HCT116 (cell line): Measurements from ENCODE around the gene SLC10A7. TPM values are rescaled to one million over a fixed set of nuclear protein-coding genes. Genes with fewer than 3 reads are reported as not detected.

ENCODE experiments used
- ATAC-seq: fragments of 200-7000 bp; cut with Tn5 transposase; 2 replicates; pipeline ENCODE4 v1.9.1; 2020; ENCODE audit warnings: mild to moderate bottlenecking, moderate library complexity
- BruUV-seq: library from RNA; stranded (reverse); fragments of 400-500 nt; replicated peaks from 2 replicates; lab custom pipeline; 2021; lab: Mats Ljungman, UMichigan
- CTCF ChIA-PET: fragments of 300-600 bp; sonication (Branson Sonifier 250); formaldehyde crosslinking; loops from one replicate; lab custom pipeline; 2021; ENCODE audit warnings: antibody characterized with exemption; lab: Charles Lee
- POLR2A ChIA-PET: fragments of 300-600, 350-600 bp; sonication (Branson Sonifier 250); formaldehyde crosslinking; loops from one replicate; lab custom pipeline; 2021; ENCODE audit warnings: antibody characterized with exemption; lab: Charles Lee
- RAD21 ChIA-PET, 2 experiments: fragments of 300-600 bp; sonication (Branson Sonifier 250); formaldehyde crosslinking; loops; one replicate each; lab custom pipeline; 2023; ENCODE audit warnings: low total read pairs in 2 of 2; ENCODE audit not compliant: uncharacterized antibody in 2 of 2, unreplicated experiment in 2 of 2, low non-redundant PET in 1 of 2; lab: Charles Lee
- DNase-seq: peaks from one replicate; pipeline ENCODE4 v3.0.0-alpha.2; 2010; ENCODE audit warnings: low read depth, low spot score
- H2AFZ ChIP-seq: fragments of 200-600 bp; shearing (Covaris generic), sonication (generic); 2 replicates; pipeline ENCODE4 v1.6.1; 2017; ENCODE audit warnings: low read depth, mixed run types, mixed read lengths, antibody characterized with exemption, low read length; ENCODE audit not compliant: poor library complexity, severe bottlenecking
- H3K27ac ChIP-seq: 2 replicates; pipeline ENCODE4 v1.5.1; 2012; ENCODE audit warnings: low read depth, low read length
- H3K27me3 ChIP-seq: fragments of 200-600 bp; sonication (generic); 2 replicates; pipeline ENCODE4 v1.6.1; 2016; ENCODE audit warnings: mixed run types, low read length, mixed read lengths; ENCODE audit not compliant: insufficient read depth
- H3K36me3 ChIP-seq, 2 experiments: fragments of 200-500 bp in 1 of 2; fragments of 200-600 bp in 1 of 2; sonication (Bioruptor generic) in 1 of 2; sonication (generic) in 1 of 2; 2 replicates each; pipeline versions ENCODE4 v1.5.1 to v1.6.1; 2014 to 2016; ENCODE audit warnings: low read length in 2 of 2, inconsistent platforms in 1 of 2, mixed read lengths in 1 of 2, mixed run types in 1 of 2; ENCODE audit not compliant: insufficient read depth in 2 of 2, control insufficient read depth in 1 of 2
- H3K4me1 ChIP-seq, 2 experiments: fragments of 200-600 bp in 1 of 2; sonication (generic) in 1 of 2; 2 replicates each; pipeline versions ENCODE4 v1.5.1 to v1.6.1; 2012 to 2017; ENCODE audit warnings: low read length in 2 of 2, inconsistent platforms in 1 of 2, mild to moderate bottlenecking in 1 of 2, mixed read lengths in 1 of 2, mixed run types in 1 of 2, moderate library complexity in 1 of 2; ENCODE audit not compliant: insufficient read depth in 2 of 2, control insufficient read depth in 1 of 2
- H3K4me2 ChIP-seq: fragments of 200-600 bp; sonication (generic); 2 replicates; pipeline ENCODE4 v1.6.1; 2017; ENCODE audit warnings: mixed run types, low read length, mixed read lengths
- H3K4me3 ChIP-seq, 2 experiments: fragments of 200-600 bp in 1 of 2; sonication (generic) in 1 of 2; replicated peaks in 1 of 2; 2 replicates each; pipeline ENCODE4 v1.5.1; 2011 to 2016; ENCODE audit warnings: low read length in 2 of 2, control low read depth in 1 of 2, low read depth in 1 of 2, mild to moderate bottlenecking in 1 of 2, mixed read lengths in 1 of 2, mixed run types in 1 of 2
- H3K79me2 ChIP-seq: fragments of 200-600 bp; sonication (generic); 2 replicates; pipeline ENCODE4 v1.6.1; 2017; ENCODE audit warnings: mild to moderate bottlenecking, mixed run types, low read length, moderate library complexity, mixed read lengths; ENCODE audit not compliant: insufficient read depth
- H3K9ac ChIP-seq: fragments of 200-600 bp; sonication (generic); 2 replicates; pipeline ENCODE4 v1.6.1; 2016; ENCODE audit warnings: low read length, mixed read lengths
- H3K9me2 ChIP-seq: fragments of 200-600 bp; sonication (generic), shearing (Covaris generic); 2 replicates; pipeline ENCODE4 v1.6.1; 2017; ENCODE audit warnings: mixed run types, mild to moderate bottlenecking, moderate library complexity; ENCODE audit not compliant: insufficient read depth
- H3K9me3 ChIP-seq, 2 experiments: fragments of 200-500 bp in 1 of 2; fragments of 200-600 bp in 1 of 2; sonication (Bioruptor generic) in 1 of 2; sonication (generic) in 1 of 2; 2 replicates each; pipeline ENCODE4 v1.6.1; 2014 to 2017; ENCODE audit warnings: low read length in 2 of 2, mixed read lengths in 2 of 2, inconsistent platforms in 1 of 2, low read depth in 1 of 2, mild to moderate bottlenecking in 1 of 2, mixed run types in 1 of 2, moderate library complexity in 1 of 2; ENCODE audit not compliant: control insufficient read depth in 1 of 2, insufficient read depth in 1 of 2
- H4K20me1 ChIP-seq: fragments of 200-600 bp; sonication (generic), shearing (Covaris generic); 2 replicates; pipeline ENCODE4 v1.6.1; 2017; ENCODE audit warnings: mixed run types, mild to moderate bottlenecking, moderate library complexity; ENCODE audit not compliant: insufficient read depth
- CBX3 ChIP-seq: IDR thresholded peaks from 2 replicates; pipeline ENCODE4 v1.6.1; 2012; ENCODE audit warnings: low read depth
- ELF1 ChIP-seq: IDR thresholded peaks from 2 replicates; pipeline ENCODE4 v1.6.1; 2012; ENCODE audit warnings: low read depth, borderline replicate concordance
- FOSL1 ChIP-seq: IDR thresholded peaks from 2 replicates; pipeline ENCODE4 v1.6.1; 2012; ENCODE audit warnings: low read depth
- JUND ChIP-seq: IDR thresholded peaks from 2 replicates; pipeline ENCODE4 v1.6.1; 2012
- POLR2A ChIP-seq: IDR thresholded peaks from 2 replicates; pipeline ENCODE4 v1.7.0; 2011; ENCODE audit warnings: borderline replicate concordance; ENCODE audit not compliant: insufficient read depth, insufficient read length; ENCODE audit errors: extremely low read depth
- RAD21 ChIP-seq: IDR thresholded peaks from 2 replicates; pipeline ENCODE4 v1.6.1; 2012; ENCODE audit warnings: low read depth, mild to moderate bottlenecking
- SIN3A ChIP-seq: IDR thresholded peaks from 2 replicates; pipeline ENCODE4 v1.6.1; 2012; ENCODE audit warnings: low read depth
- YY1 ChIP-seq: IDR thresholded peaks from 2 replicates; pipeline ENCODE4 v1.6.1; 2011; ENCODE audit warnings: low read length, low read depth, moderate library complexity, mild to moderate bottlenecking; ENCODE audit not compliant: insufficient replicate concordance; ENCODE audit errors: extremely low read depth
- ZNF274 ChIP-seq: fragments of 200-500 bp; sonication (Bioruptor generic); IDR thresholded peaks from 2 replicates; pipeline ENCODE4 v1.6.1; 2014; ENCODE audit warnings: mild to moderate bottlenecking, low read depth, low read length, inconsistent platforms
- intact Hi-C: fragments of 100-400 bp; cut with micrococcal nuclease; formaldehyde crosslinking; loops from 2 replicates; pipeline ENCODE4 v1.10.0; 2022
- total RNA-seq: library from RNA; stranded (reverse); gene quantifications from one replicate; pipeline ENCODE4 v1.2.1, GENCODE V29; 2021; ENCODE audit not compliant: unreplicated experiment
- TF ChIP-seq, protein P1 (sequence below): IDR thresholded peaks from 2 replicates; pipeline ENCODE4 v1.6.1; 2012
- TF ChIP-seq, protein P2 (sequence below): IDR thresholded peaks from 2 replicates; pipeline ENCODE4 v1.6.1; 2012; ENCODE audit warnings: low read depth
- TF ChIP-seq, protein P3 (sequence below), 3 experiments: fragments of 200-600 bp in 1 of 3; sonication (generic) in 1 of 3; IDR thresholded peaks in 2 of 3; conservative IDR thresholded peaks in 1 of 3; 2 replicates each; pipeline ENCODE4 v1.5.1; 2012 to 2017; ENCODE audit warnings: low read depth in 2 of 3, low read length in 2 of 3, antibody characterized with exemption in 1 of 3, borderline replicate concordance in 1 of 3, control low read depth in 1 of 3, mild to moderate bottlenecking in 1 of 3, mixed read lengths in 1 of 3, mixed run types in 1 of 3, moderate library complexity in 1 of 3; ENCODE audit not compliant: insufficient read depth in 1 of 3

The SLC10A7 gene
- total RNA-seq, 1 experiment from 2014 or later, result 5.5 TPM

DNA sequence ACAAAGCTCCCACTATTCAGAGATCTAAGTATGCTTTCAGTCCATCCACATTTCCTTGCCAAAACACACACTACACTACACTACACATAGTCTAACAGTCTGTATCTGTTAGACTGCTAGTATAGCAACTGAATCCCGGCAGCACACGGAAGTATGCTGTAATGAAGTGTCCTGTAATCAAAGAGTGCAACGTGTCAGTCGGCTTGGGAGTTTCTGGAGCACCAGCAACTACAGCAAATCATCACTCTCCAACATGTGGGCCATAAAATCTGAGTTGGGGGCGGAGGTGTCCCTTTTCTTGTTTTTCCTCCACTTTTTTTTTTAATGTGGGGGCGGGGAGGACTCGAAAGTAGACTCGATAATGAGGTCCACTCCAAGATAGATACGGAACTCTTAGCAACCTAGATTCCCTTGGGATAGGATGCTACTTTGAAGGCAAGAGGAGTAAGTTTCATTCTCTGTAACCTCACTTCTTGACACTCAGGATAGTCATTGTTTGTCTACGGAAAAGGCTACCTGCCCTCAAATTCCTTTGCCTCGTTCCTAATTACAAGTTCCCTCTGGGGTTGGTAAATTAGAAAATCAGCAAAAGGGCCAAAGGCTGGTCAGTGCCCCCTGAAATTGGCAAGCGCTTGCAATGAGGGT, 722 bp downstream of the SLC10A7 start:
- BruUV-seq, result TSS peak; percentile 77
- ATAC-seq (peak; percentile 13; the same call in 1 of the 2 replicates), DNase-seq (no peak)
- CTCF ChIA-PET, result no interaction called here
- H3K4me1 ChIP-seq, result peaks cover 0 to 7% of the 10 kb centered on the region in 2 experiments; a peak in 2 of 4 replicates
- no peaks in the 10 kb centered on the region for H3K79me2 ChIP-seq
- H3K27me3 ChIP-seq, result no peaks in the 10 kb centered on the region
- H3K4me2 ChIP-seq, result peak overlapping the region; percentile 99
- intact Hi-C loops, result loop anchor here (5.0 kb wide), 1 partner anchor 179 kb away; no protein-coding TSS in a partner anchor
- H3K9ac ChIP-seq, result peak overlapping the region; percentile 75
- H2AFZ ChIP-seq, result peak overlapping the region; percentile 99
- POLR2A ChIA-PET, result no interaction called here
- H3K4me3 ChIP-seq, result peak overlapping the region; percentile 83 to 85
- no peaks in the 10 kb centered on the region for H3K36me3 ChIP-seq
- no peak for TF ChIP-seq YY1
- TF ChIP-seq SIN3A, result peak; percentile 34; the same call in 1 of the 2 replicates
- TF ChIP-seq RAD21, result no peak
- TF ChIP-seq, protein P1, sequence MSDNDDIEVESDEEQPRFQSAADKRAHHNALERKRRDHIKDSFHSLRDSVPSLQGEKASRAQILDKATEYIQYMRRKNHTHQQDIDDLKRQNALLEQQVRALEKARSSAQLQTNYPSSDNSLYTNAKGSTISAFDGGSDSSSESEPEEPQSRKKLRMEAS, result 0 out of 2 replicates have a peak, but pooled peaks have one; percentile 17
- TF ChIP-seq ZNF274, result no peak
- peak; percentile 24 for TF ChIP-seq POLR2A
- peak; percentile 31 for TF ChIP-seq ELF1
- no peak for TF ChIP-seq CBX3
- no peaks in the 10 kb centered on the region for H3K9me2 ChIP-seq
- no peaks in the 10 kb centered on the region for H3K9me3 ChIP-seq
- no peaks in the 10 kb centered on the region for H4K20me1 ChIP-seq
- H3K27ac ChIP-seq, result peak overlapping the region; percentile 71
- RAD21 ChIA-PET, result no interaction called here

GRCh38 chr4:146514651-146515357, 6.9 kb downstream of the SLC10A7 start:
- TF ChIP-seq JUND, result no peak
- TF ChIP-seq, protein P2, sequence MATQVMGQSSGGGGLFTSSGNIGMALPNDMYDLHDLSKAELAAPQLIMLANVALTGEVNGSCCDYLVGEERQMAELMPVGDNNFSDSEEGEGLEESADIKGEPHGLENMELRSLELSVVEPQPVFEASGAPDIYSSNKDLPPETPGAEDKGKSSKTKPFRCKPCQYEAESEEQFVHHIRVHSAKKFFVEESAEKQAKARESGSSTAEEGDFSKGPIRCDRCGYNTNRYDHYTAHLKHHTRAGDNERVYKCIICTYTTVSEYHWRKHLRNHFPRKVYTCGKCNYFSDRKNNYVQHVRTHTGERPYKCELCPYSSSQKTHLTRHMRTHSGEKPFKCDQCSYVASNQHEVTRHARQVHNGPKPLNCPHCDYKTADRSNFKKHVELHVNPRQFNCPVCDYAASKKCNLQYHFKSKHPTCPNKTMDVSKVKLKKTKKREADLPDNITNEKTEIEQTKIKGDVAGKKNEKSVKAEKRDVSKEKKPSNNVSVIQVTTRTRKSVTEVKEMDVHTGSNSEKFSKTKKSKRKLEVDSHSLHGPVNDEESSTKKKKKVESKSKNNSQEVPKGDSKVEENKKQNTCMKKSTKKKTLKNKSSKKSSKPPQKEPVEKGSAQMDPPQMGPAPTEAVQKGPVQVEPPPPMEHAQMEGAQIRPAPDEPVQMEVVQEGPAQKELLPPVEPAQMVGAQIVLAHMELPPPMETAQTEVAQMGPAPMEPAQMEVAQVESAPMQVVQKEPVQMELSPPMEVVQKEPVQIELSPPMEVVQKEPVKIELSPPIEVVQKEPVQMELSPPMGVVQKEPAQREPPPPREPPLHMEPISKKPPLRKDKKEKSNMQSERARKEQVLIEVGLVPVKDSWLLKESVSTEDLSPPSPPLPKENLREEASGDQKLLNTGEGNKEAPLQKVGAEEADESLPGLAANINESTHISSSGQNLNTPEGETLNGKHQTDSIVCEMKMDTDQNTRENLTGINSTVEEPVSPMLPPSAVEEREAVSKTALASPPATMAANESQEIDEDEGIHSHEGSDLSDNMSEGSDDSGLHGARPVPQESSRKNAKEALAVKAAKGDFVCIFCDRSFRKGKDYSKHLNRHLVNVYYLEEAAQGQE, result no peak
- TF ChIP-seq, protein P3, sequence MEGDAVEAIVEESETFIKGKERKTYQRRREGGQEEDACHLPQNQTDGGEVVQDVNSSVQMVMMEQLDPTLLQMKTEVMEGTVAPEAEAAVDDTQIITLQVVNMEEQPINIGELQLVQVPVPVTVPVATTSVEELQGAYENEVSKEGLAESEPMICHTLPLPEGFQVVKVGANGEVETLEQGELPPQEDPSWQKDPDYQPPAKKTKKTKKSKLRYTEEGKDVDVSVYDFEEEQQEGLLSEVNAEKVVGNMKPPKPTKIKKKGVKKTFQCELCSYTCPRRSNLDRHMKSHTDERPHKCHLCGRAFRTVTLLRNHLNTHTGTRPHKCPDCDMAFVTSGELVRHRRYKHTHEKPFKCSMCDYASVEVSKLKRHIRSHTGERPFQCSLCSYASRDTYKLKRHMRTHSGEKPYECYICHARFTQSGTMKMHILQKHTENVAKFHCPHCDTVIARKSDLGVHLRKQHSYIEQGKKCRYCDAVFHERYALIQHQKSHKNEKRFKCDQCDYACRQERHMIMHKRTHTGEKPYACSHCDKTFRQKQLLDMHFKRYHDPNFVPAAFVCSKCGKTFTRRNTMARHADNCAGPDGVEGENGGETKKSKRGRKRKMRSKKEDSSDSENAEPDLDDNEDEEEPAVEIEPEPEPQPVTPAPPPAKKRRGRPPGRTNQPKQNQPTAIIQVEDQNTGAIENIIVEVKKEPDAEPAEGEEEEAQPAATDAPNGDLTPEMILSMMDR (IDR thresholded peaks at IDR 0.05 in 2 of 3, conservative IDR thresholded peaks at IDR 0.05 in 1 of 3; ENCODE audit: borderline replicate concordance in 1 of 3, insufficient read depth in 1 of 3, low read depth in 2 of 3, low read length in 2 of 3), result 0 out of 6 replicates have a peak, but pooled peaks of 1 of the 3 experiments have one; percentile 8
- no peak for TF ChIP-seq FOSL1
- no peaks in the 10 kb centered on the region for H3K79me2 ChIP-seq
- no peaks in the 10 kb centered on the region for H3K4me1 ChIP-seq
- H3K9me2 ChIP-seq, result no peaks in the 10 kb centered on the region
- H3K36me3 ChIP-seq, result no peaks in the 10 kb centered on the region
- no peak overlapping the region for H3K27ac ChIP-seq
- no peak overlapping the region for H3K4me3 ChIP-seq
- no peak overlapping the region for H3K9ac ChIP-seq
- no peak overlapping the region for H3K4me2 ChIP-seq
- no peaks in the 10 kb centered on the region for H3K9me3 ChIP-seq
- no peaks in the 10 kb centered on the region for H4K20me1 ChIP-seq
- H3K27me3 ChIP-seq, result no peaks in the 10 kb centered on the region
- ChIA-PET POLR2A (no interaction called here), RAD21 (no interaction called here), CTCF (no interaction called here)
- no TSS peak for BruUV-seq
- no peak for DNase-seq
- no peak for ATAC-seq
- H2AFZ ChIP-seq, result no peak overlapping the region
- intact Hi-C loops, result no loop called here
